ENCODE data around the gene CDKN2AIP. TPM values are rescaled to one million over a fixed set of nuclear protein-coding genes. Genes with fewer than 3 reads are reported as not detected.

CDKN2AIP gene
- total RNA-seq, 1 experiment from 2014 or later, result 18.9 TPM

DNA sequence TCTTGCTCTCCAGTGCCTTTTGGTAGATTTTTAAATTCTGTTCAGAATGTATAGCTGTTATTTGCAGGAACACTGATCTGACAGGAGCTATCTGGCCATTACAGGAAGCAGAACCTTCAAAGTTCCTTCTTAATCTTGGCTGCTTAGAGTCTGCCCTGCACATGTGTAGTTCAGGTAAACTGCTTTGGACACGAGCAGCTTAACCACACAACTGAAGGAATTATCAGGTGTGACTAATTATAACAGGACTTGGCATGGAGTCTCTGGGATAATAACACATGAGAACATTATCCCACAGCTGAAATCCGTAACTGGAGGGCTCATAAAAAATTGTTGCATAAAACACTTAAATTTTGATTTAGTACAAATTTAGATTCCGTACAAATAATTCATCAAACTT is 48.8 kb downstream of the CDKN2AIP start:
- DNase-seq (ENCODE audit: low read depth), result no peak

- no peak for DNase-seq (ENCODE audit: low read depth)
Observed at GRCh38 chr4:183495184-183495583, 50.7 kb downstream of the CDKN2AIP start.

Other genes starting within 250 kb of the CDKN2AIP start
- not detected in 2 replicates for gene CLDN22, start 124.4 kb upstream of the CDKN2AIP start, total RNA-seq (2014; rRNA removed)
- gene CLDN24, start 122.2 kb upstream of the CDKN2AIP start, total RNA-seq (2014; rRNA removed), result not detected in 2 replicates
- 7.1 and 11.1 TPM in 2 replicates for gene ING2, start 60.4 kb downstream of the CDKN2AIP start, total RNA-seq (2014; rRNA removed)
- gene RWDD4, start 214.5 kb downstream of the CDKN2AIP start, total RNA-seq (2014; rRNA removed), result 42.2 and 53.3 TPM in 2 replicates
- gene TRAPPC11, start 214.7 kb downstream of the CDKN2AIP start, total RNA-seq (2014; rRNA removed), result 27.4 and 31.9 TPM in 2 replicates

Data from LHCN-M2 (cell line).